Neural cell (in vitro differentiated cells): Measurements from ENCODE around the gene PLEKHA3. TPM values are rescaled to one million over a fixed set of nuclear protein-coding genes. Genes with fewer than 3 reads are reported as not detected.
A peak's percentile ranks its signal among the peaks of the same experiment; 100 is the strongest.

ENCODE experiments used
- H2AFZ ChIP-seq: fragments of 200-600, 300-800 bp; sonication (generic), shearing (Covaris generic); 2 replicates; pipeline ENCODE4 v1.6.0; 2014; ENCODE audit warnings: low read depth, mild to moderate bottlenecking, antibody characterized with exemption, low read length, moderate library complexity
- H3F3A ChIP-seq: fragments of 200-600 bp; shearing (Covaris generic); 2 replicates; pipeline ENCODE4 v1.6.1; 2016; ENCODE audit warnings: mild to moderate bottlenecking, moderate library complexity, mixed read lengths, antibody characterized with exemption, low read length; ENCODE audit not compliant: insufficient read depth, poor library complexity, severe bottlenecking
- H3K27ac ChIP-seq: fragments of 200-600, 300-800 bp; sonication (generic), shearing (Covaris generic); 2 replicates; pipeline ENCODE4 v1.5.1; 2014; ENCODE audit warnings: mild to moderate bottlenecking, low read length, moderate library complexity
- H3K27me3 ChIP-seq: fragments of 300-800, 200-600 bp; sonication (generic), shearing (Covaris generic); 2 replicates; pipeline ENCODE4 v1.6.0; 2014; ENCODE audit warnings: mild to moderate bottlenecking, low read depth, low read length, moderate library complexity; ENCODE audit not compliant: insufficient read depth
- H3K36me3 ChIP-seq: fragments of 300-800, 200-600 bp; sonication (generic), shearing (Covaris generic); 2 replicates; pipeline ENCODE4 v1.5.1; 2014; ENCODE audit warnings: mild to moderate bottlenecking, antibody characterized with exemption, low read length, moderate library complexity; ENCODE audit not compliant: insufficient read depth
- H3K4me2 ChIP-seq: fragments of 300-800, 200-600 bp; sonication (generic), shearing (Covaris generic); 2 replicates; pipeline ENCODE4 v1.6.0; 2014; ENCODE audit warnings: mild to moderate bottlenecking, low read length
- H3K4me3 ChIP-seq: fragments of 300-800, 200-600 bp; sonication (generic), shearing (Covaris generic); 2 replicates; pipeline ENCODE4 v1.5.1; 2014; ENCODE audit warnings: mild to moderate bottlenecking, low read length, moderate library complexity
- H3K79me2 ChIP-seq: fragments of 200-600 bp; shearing (Covaris generic); replicated peaks from 2 replicates; pipeline ENCODE4 v1.6.0; 2014; ENCODE audit warnings: mild to moderate bottlenecking, low read length, moderate library complexity; ENCODE audit not compliant: insufficient read depth
- H3K9ac ChIP-seq: fragments of 300-800, 200-600 bp; sonication (generic), shearing (Covaris generic); 2 replicates; pipeline ENCODE4 v1.6.1; 2016; ENCODE audit warnings: mild to moderate bottlenecking, low read length, mixed read lengths
- H3K9me2 ChIP-seq: fragments of 200-600 bp; shearing (Covaris generic); 2 replicates; pipeline ENCODE4 v1.6.1; 2016; ENCODE audit warnings: mild to moderate bottlenecking, low read length, mixed read lengths; ENCODE audit not compliant: insufficient read depth
- H3K9me3 ChIP-seq: fragments of 200-600, 300-800 bp; sonication (generic), shearing (Covaris generic); 2 replicates; pipeline ENCODE4 v1.6.1; 2016; ENCODE audit warnings: mild to moderate bottlenecking, mixed run types, low read length, moderate library complexity, mixed read lengths
- H4K20me1 ChIP-seq: fragments of 200-600 bp; shearing (Covaris generic); 2 replicates; pipeline ENCODE4 v1.6.1; 2016; ENCODE audit warnings: mild to moderate bottlenecking, mixed run types; ENCODE audit not compliant: insufficient read depth
- EP300 ChIP-seq: fragments of 450-650 bp; conservative IDR thresholded peaks from 2 replicates; pipeline ENCODE4 v1.6.1; 2014; ENCODE audit warnings: antibody characterized with exemption, mild to moderate bottlenecking, moderate library complexity; ENCODE audit not compliant: poor library complexity, severe bottlenecking
- EZH2 ChIP-seq: fragments of 200-600, 300-800 bp; shearing (Covaris generic), sonication (generic); IDR thresholded peaks from 2 replicates; pipeline ENCODE4 v1.6.1; 2014; ENCODE audit warnings: antibody characterized with exemption, low read length, borderline replicate concordance, mild to moderate bottlenecking; ENCODE audit not compliant: insufficient read depth, poor library complexity, severe bottlenecking
- MXI1 ChIP-seq: fragments of 450-650 bp; conservative IDR thresholded peaks from 2 replicates; pipeline ENCODE4 v1.6.1; 2014; ENCODE audit warnings: antibody characterized with exemption, mild to moderate bottlenecking; ENCODE audit not compliant: poor library complexity, severe bottlenecking
- POLR2AphosphoS5 ChIP-seq: IDR thresholded peaks from 2 replicates; pipeline ENCODE4 v1.6.1; 2012
- RAD21 ChIP-seq: fragments of 450-650 bp; conservative IDR thresholded peaks from 2 replicates; pipeline ENCODE4 v1.6.1; 2014; ENCODE audit warnings: antibody characterized with exemption, mild to moderate bottlenecking, moderate library complexity
- SMC3 ChIP-seq: fragments of 450-650 bp; conservative IDR thresholded peaks from 2 replicates; pipeline ENCODE4 v1.6.1; 2014; ENCODE audit warnings: antibody characterized with exemption, mild to moderate bottlenecking, moderate library complexity; ENCODE audit not compliant: poor library complexity
- TAF1 ChIP-seq: IDR thresholded peaks from 2 replicates; pipeline ENCODE4 v1.6.1; 2012; ENCODE audit warnings: low read depth
- polyA plus RNA-seq: library from polyadenylated mRNA; depleted of rRNA; stranded (reverse); fragments of >200 nt; gene quantifications from 2 replicates; pipeline ENCODE4 v1.2.3, GENCODE V29; 2014
- TF ChIP-seq, protein P1 (sequence below): IDR thresholded peaks from 2 replicates; pipeline ENCODE4 v1.6.1; 2012; ENCODE audit warnings: borderline replicate concordance
- TF ChIP-seq, protein P2 (sequence below): fragments of 450-650 bp; IDR thresholded peaks from 2 replicates; pipeline ENCODE4 v1.5.1; 2014; ENCODE audit warnings: antibody characterized with exemption, mild to moderate bottlenecking, moderate library complexity; ENCODE audit not compliant: poor library complexity, severe bottlenecking

The PLEKHA3 gene
- polyA plus RNA-seq, 1 donor from 2014 or later, result 16.8 TPM

DNA sequence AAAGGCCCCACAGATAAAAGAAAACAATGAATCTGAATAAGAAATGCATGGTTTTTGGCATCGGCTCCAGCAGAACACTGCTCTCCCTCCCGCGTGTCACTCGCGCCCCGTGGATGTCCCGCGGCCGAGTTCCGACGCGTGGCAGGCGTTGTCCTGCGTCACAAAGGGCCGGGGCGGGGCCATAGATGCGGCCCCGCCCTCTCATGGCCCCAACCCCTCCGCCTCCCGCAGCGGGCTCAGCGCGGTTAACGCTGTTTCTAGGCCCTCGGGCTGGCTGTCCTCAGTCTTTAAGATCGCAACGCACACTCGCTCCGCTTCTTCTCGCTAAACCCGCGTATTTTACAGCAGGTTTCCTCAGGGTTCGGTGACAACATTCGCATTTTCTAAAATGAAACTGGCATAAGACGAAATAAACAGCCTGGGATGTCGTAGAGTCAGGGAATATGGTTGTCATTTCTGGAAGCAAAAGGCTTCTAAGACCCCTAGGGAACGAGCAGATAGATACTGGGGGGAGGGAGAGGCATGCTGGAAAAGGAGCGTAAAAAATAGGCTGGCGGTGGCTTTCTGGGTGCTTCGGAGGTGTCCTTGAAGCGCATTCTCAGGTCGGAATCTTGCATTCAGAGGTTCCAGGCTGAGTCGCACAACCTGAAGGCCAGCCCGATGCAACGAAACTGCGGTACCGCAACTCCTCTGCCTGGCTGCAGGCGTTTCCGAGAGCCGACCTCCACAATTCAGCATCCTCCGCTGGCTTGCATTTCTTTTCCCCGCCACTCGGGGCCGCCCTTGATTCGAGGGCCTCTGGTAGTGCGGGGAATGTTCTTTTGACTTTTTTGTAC is 1.6 kb upstream of the PLEKHA3 start, which contains the start of gene FKBP7:
TSS of gene FKBP7 (minus strand) at position 162 of the 836 bp plus-strand sequence. CDS start at position 61, 101 bp downstream.
- Histone ChIP-seq H4K20me1 (no peaks in the 10 kb centered on the region), H3K4me2 (peak within 1 kb of the TSS; percentile 88)

DNA sequence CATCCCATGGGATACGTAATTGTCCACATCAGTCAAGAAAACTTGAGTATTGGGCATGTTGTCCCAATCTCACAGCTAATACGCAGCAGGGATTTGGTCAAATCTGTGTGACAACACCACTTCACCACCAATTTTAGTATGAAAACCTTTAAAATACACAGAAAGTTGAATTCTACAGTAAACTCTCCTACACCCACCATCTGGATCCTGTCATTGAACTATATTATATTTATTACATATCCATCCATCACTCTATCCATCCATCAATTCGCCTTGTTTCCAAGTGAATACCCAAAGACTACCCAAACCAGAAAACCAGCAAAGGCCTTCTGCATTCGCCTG is 1.0 kb upstream of the PLEKHA3 start:
- Histone ChIP-seq H4K20me1 (no peaks in the 10 kb centered on the region), H3K9ac (peak overlapping the region; percentile 84), H2AFZ (no peak overlapping the region), H3K79me2 (peaks cover 60% of the 10 kb centered on the region), H3K4me2 (no peak overlapping the region), H3F3A (peaks cover 3% of the 10 kb centered on the region), H3K27me3 (no peaks in the 10 kb centered on the region), H3K36me3 (no peaks in the 10 kb centered on the region), H3K4me3 (peak overlapping the region; percentile 82), H3K9me2 (no peaks in the 10 kb centered on the region), H3K9me3 (no peaks in the 10 kb centered on the region), H3K27ac (peak overlapping the region; percentile 95)
- TF ChIP-seq MXI1, result no peak
- no peak for TF ChIP-seq EP300
- TF ChIP-seq, protein P1, sequence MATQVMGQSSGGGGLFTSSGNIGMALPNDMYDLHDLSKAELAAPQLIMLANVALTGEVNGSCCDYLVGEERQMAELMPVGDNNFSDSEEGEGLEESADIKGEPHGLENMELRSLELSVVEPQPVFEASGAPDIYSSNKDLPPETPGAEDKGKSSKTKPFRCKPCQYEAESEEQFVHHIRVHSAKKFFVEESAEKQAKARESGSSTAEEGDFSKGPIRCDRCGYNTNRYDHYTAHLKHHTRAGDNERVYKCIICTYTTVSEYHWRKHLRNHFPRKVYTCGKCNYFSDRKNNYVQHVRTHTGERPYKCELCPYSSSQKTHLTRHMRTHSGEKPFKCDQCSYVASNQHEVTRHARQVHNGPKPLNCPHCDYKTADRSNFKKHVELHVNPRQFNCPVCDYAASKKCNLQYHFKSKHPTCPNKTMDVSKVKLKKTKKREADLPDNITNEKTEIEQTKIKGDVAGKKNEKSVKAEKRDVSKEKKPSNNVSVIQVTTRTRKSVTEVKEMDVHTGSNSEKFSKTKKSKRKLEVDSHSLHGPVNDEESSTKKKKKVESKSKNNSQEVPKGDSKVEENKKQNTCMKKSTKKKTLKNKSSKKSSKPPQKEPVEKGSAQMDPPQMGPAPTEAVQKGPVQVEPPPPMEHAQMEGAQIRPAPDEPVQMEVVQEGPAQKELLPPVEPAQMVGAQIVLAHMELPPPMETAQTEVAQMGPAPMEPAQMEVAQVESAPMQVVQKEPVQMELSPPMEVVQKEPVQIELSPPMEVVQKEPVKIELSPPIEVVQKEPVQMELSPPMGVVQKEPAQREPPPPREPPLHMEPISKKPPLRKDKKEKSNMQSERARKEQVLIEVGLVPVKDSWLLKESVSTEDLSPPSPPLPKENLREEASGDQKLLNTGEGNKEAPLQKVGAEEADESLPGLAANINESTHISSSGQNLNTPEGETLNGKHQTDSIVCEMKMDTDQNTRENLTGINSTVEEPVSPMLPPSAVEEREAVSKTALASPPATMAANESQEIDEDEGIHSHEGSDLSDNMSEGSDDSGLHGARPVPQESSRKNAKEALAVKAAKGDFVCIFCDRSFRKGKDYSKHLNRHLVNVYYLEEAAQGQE, result no peak
- TF ChIP-seq POLR2AphosphoS5, result no peak
- no peak for TF ChIP-seq RAD21
- TF ChIP-seq, protein P2, sequence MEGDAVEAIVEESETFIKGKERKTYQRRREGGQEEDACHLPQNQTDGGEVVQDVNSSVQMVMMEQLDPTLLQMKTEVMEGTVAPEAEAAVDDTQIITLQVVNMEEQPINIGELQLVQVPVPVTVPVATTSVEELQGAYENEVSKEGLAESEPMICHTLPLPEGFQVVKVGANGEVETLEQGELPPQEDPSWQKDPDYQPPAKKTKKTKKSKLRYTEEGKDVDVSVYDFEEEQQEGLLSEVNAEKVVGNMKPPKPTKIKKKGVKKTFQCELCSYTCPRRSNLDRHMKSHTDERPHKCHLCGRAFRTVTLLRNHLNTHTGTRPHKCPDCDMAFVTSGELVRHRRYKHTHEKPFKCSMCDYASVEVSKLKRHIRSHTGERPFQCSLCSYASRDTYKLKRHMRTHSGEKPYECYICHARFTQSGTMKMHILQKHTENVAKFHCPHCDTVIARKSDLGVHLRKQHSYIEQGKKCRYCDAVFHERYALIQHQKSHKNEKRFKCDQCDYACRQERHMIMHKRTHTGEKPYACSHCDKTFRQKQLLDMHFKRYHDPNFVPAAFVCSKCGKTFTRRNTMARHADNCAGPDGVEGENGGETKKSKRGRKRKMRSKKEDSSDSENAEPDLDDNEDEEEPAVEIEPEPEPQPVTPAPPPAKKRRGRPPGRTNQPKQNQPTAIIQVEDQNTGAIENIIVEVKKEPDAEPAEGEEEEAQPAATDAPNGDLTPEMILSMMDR, result no peak
- no peak for TF ChIP-seq EZH2
- no peak for TF ChIP-seq SMC3

More for the DNA sequence above, 1.6 kb upstream of the PLEKHA3 start, which contains the start of gene FKBP7:
- Histone ChIP-seq H3K36me3 (no peaks in the 10 kb centered on the region), H3K27me3 (no peaks in the 10 kb centered on the region), H3K79me2 (peaks cover 58% of the 10 kb centered on the region), H3K27ac (peak within 1 kb of the TSS; percentile 95), H3K9ac (peak within 1 kb of the TSS; percentile 84), H3F3A (peaks cover 3% of the 10 kb centered on the region), H3K9me3 (no peaks in the 10 kb centered on the region), H3K4me3 (peak within 1 kb of the TSS; percentile 82), H2AFZ (peak within 1 kb of the TSS; percentile 79), H3K9me2 (no peaks in the 10 kb centered on the region)
- TF ChIP-seq, protein P1, result peak; percentile 83
- TF ChIP-seq SMC3 (no peak), RAD21 (peak; percentile 24), POLR2AphosphoS5 (peak; percentile 94), EZH2 (no peak), MXI1 (peak; percentile 88), TAF1 (peak; percentile 88), EP300 (peak; percentile 49)
- TF ChIP-seq, protein P2, result peak; percentile 86
